ENCODE data around the gene GPR18.
"Not testable (repeated sequence)": the region's sequence is repeated elsewhere in the genome, so short reads cannot be mapped to it uniquely, and the experiment has no call there.

Gene GPR18

DNA sequence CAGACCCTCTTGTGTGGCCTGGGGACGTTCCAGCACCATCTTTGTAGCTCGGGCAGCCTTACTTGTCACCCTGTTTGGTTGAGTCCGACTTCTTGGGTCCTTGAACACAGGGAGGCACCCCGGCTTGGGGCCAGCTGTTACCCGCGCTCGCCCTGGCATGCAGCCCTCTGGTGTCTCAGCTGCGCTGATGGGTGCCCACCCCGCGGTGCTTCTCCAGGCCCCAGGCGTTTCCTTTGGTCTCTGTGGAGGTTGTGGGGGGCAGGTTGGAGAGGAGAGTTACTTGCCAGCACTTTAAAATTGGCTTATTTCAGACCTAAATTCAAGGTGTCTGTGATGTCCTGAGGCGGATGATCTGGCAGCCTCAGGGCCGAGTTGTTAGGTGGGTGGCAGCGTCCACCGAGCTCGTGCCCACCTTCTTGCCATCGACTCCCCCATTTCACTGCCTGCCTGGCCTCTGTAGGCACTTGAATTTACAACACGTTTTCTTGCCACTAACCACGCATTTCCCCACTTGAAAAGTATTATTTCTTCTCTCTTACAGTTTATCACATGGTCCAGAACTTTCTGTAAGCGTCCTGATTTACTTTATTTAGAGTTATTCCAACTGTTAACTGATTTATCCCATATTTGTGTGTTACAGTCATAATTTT is 40.6 kb downstream of the GPR18 start:
- no peaks in the 10 kb centered on the region for H3K9me3 Mint-ChIP-seq
- intact Hi-C loops (cut with micrococcal nuclease) = no loop called here
- H3K36me3 Mint-ChIP-seq (ENCODE audit: low read depth) = peaks cover 34% of the 10 kb centered on the region
- peak overlapping the region; percentile 14 for H3K27ac Mint-ChIP-seq
- H3K4me1 Mint-ChIP-seq (ENCODE audit: low read depth) = peaks cover 53% of the 10 kb centered on the region
- no peaks in the 10 kb centered on the region for H3K27me3 Mint-ChIP-seq
- no peak overlapping the region for H3K4me3 Mint-ChIP-seq

GRCh38 chr13:99215184-99215830 is 42.9 kb downstream of the GPR18 start:
- H3K27ac Mint-ChIP-seq = no peak overlapping the region
- peaks cover 46% of the 10 kb centered on the region for H3K4me1 Mint-ChIP-seq (ENCODE audit: low read depth)
- H3K27me3 Mint-ChIP-seq = no peaks in the 10 kb centered on the region
- peaks cover 38% of the 10 kb centered on the region for H3K36me3 Mint-ChIP-seq (ENCODE audit: low read depth)
- intact Hi-C loops (cut with micrococcal nuclease) = no loop called here
- H3K9me3 Mint-ChIP-seq = no peaks in the 10 kb centered on the region
- no peak overlapping the region for H3K4me3 Mint-ChIP-seq

GRCh38 chr13:99214731-99215130 is 43.4 kb downstream of the GPR18 start:
- H3K4me1 Mint-ChIP-seq (ENCODE audit: low read depth) = peaks cover 46% of the 10 kb centered on the region
- H3K36me3 Mint-ChIP-seq (ENCODE audit: low read depth) = peaks cover 41% of the 10 kb centered on the region
- no peaks in the 10 kb centered on the region for H3K27me3 Mint-ChIP-seq
- H3K4me3 Mint-ChIP-seq = no peak overlapping the region
- no peaks in the 10 kb centered on the region for H3K9me3 Mint-ChIP-seq
- intact Hi-C loops (cut with micrococcal nuclease) = no loop called here
- no peak overlapping the region for H3K27ac Mint-ChIP-seq

- intact Hi-C loops (cut with micrococcal nuclease) = no loop called here
- H3K9me3 Mint-ChIP-seq = no peaks in the 10 kb centered on the region
- peaks cover 45% of the 10 kb centered on the region for H3K36me3 Mint-ChIP-seq (ENCODE audit: low read depth)
- H3K27me3 Mint-ChIP-seq = no peaks in the 10 kb centered on the region
- no peak overlapping the region for H3K4me3 Mint-ChIP-seq
- no peak overlapping the region for H3K27ac Mint-ChIP-seq
- H3K4me1 Mint-ChIP-seq (ENCODE audit: low read depth) = peaks cover 45% of the 10 kb centered on the region
Measured at GRCh38 chr13:99214232-99214631, 43.9 kb downstream of the GPR18 start.

GRCh38 chr13:99211421-99212035 is 46.7 kb downstream of the GPR18 start:
- Mint-ChIP-seq H3K27ac (peak overlapping the region; percentile 9), H3K9me3 (no peaks in the 10 kb centered on the region), H3K4me3 (no peak overlapping the region)

DNA sequence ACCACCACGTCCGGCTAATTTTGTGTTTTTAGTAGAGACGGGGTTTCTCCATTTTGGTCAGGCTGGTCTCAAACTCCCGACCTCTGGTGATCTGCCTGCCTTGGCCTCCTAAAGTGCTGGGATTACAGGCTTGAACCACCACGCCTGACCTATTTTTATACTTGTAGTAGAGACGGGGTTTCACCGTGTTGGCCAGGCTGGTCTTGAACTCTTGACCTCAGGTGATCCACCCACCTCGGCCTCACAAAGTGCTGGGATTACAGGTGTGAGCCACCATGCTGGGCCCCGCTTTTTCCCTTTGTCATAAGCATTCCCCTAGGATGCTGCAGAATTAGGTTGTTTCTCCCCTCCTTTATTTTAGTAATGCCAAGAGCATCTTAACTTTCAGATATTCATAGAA is 47.6 kb downstream of the GPR18 start:
- peaks cover 68% of the 10 kb centered on the region for H3K36me3 Mint-ChIP-seq (ENCODE audit: low read depth)
- H3K27ac Mint-ChIP-seq; H3K4me3 Mint-ChIP-seq; intact Hi-C loops (cut with micrococcal nuclease); H3K27me3 Mint-ChIP-seq; H3K9me3 Mint-ChIP-seq: not testable (repeated sequence)
- peaks cover 51% of the 10 kb centered on the region for H3K4me1 Mint-ChIP-seq (ENCODE audit: low read depth)

More at GRCh38 chr13:99211421-99212035, 46.7 kb downstream of the GPR18 start:
- H3K27me3 Mint-ChIP-seq = no peaks in the 10 kb centered on the region
- peaks cover 60% of the 10 kb centered on the region for H3K36me3 Mint-ChIP-seq (ENCODE audit: low read depth)
- intact Hi-C loops (cut with micrococcal nuclease) = no loop called here
- peaks cover 42% of the 10 kb centered on the region for H3K4me1 Mint-ChIP-seq (ENCODE audit: low read depth)

DNA sequence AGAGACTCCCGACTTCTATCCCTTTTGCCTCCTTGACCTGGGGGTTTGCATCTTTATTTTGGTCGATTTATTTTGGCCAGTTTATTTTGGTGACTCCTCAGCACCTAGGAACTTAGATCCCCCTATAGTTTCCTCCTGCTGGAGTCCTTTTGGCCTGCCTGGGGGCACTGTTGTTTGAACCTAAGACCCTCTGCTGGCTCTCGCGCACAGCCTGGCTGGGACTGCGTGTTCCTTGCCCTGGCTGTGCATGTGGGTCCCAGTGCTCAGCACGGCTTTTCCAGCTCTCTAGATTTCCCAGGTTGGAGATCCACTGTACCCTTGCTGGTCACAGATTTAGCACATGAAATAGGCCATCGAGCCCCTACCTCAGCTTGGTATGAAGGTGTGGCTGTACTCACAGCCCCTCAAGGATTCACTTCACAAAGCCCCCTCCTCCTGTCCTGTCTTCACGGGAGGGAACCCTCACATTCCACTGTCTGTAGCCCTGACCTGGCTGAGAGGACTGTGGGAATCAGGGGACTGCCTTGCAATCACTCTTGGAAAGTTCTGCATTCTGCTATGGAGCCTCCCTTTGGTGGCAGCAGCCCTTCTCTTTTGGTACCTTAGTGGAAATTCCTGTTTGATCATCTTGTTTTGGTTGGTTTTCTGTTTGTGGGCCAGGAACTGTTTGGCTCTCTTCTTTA is 49.2 kb downstream of the GPR18 start:
- Mint-ChIP-seq H3K4me1 (ENCODE audit: low read depth) (peaks cover 57% of the 10 kb centered on the region), H3K27me3 (no peaks in the 10 kb centered on the region), H3K36me3 (ENCODE audit: low read depth) (peaks cover 74% of the 10 kb centered on the region), H3K9me3 (no peaks in the 10 kb centered on the region), H3K4me3 (no peak overlapping the region), H3K27ac (no peak overlapping the region)
- intact Hi-C loops (cut with micrococcal nuclease) = no loop called here

DNA sequence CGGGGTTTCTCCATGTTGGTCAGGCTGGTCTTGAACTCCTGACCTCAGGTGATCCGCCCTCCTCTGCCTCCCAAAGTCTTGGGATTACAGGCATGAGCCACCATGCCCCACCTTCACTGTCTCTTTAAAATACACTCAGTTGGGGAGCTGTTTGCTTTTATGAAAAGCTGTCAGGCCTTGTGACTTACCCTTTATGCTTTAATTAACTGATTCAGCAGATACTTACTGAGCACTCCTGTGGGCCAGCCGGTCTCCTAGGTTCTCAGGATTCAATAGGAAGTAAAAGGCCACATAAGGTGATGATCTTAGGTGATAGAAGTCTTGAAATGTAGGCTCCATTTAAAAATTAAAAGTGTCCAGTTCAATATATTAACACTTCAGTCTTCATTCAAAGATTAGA is 50.0 kb downstream of the GPR18 start:
- Mint-ChIP-seq H3K36me3 (ENCODE audit: low read depth) (peaks cover 74% of the 10 kb centered on the region), H3K27me3 (no peaks in the 10 kb centered on the region), H3K4me1 (ENCODE audit: low read depth) (peaks cover 63% of the 10 kb centered on the region), H3K9me3 (no peaks in the 10 kb centered on the region), H3K27ac (no peak overlapping the region), H3K4me3 (no peak overlapping the region)
- intact Hi-C loops (cut with micrococcal nuclease) = no loop called here

DNA sequence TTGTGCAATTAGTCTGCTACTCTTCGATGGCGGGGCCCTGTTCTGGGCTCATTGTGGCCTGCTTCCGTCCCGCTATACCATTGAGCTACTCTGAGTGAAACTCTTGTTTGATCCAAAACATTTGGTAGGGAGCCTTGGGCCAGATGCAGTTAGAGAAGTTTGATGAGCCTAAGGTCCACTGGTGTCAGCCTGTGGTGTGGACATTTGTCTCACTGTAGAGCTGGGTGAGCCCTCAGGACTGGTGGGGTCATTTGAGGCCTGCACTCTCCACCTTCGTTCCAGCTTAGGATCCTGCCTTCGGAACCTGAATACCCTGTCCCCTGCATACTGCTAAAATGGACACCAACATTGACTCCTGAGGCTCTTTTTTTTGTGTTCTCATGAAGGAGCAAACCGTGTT is 50.7 kb downstream of the GPR18 start:
- Mint-ChIP-seq H3K4me1 (ENCODE audit: low read depth) (peaks cover 66% of the 10 kb centered on the region), H3K36me3 (ENCODE audit: low read depth) (peaks cover 73% of the 10 kb centered on the region), H3K9me3 (no peaks in the 10 kb centered on the region), H3K4me3 (no peak overlapping the region), H3K27me3 (no peaks in the 10 kb centered on the region), H3K27ac (no peak overlapping the region)
- intact Hi-C loops (cut with micrococcal nuclease) = no loop called here

DNA sequence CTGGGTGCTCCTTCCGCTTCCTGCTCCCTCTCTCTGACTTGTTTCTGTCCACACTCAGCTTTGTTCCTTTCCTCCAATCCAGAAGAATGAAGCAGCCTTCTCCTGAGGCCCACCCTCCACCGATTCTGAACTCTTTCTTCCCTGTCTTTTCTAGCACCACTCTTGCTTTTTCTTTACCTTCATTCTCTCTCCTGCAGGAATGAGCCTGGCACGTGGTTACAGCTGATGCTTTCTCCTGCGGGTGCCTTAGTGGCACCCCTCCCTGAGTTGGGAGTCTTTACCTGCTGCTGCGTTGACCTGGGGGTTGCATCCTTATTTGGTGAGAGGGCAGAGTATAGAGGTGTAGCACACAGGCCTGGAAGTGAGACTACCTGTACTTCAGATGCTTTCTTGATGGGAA is 51.3 kb downstream of the GPR18 start:
- Mint-ChIP-seq H3K9me3 (no peaks in the 10 kb centered on the region), H3K27me3 (no peaks in the 10 kb centered on the region), H3K4me1 (ENCODE audit: low read depth) (peaks cover 63% of the 10 kb centered on the region), H3K36me3 (ENCODE audit: low read depth) (peaks cover 71% of the 10 kb centered on the region), H3K27ac (no peak overlapping the region), H3K4me3 (no peak overlapping the region)
- intact Hi-C loops (cut with micrococcal nuclease) = no loop called here

- intact Hi-C loops (cut with micrococcal nuclease) = no loop called here
- Mint-ChIP-seq H3K4me1 (ENCODE audit: low read depth) (peaks cover 63% of the 10 kb centered on the region), H3K36me3 (ENCODE audit: low read depth) (peaks cover 69% of the 10 kb centered on the region), H3K9me3 (no peaks in the 10 kb centered on the region), H3K4me3 (no peak overlapping the region), H3K27me3 (no peaks in the 10 kb centered on the region), H3K27ac (no peak overlapping the region)
Measured at GRCh38 chr13:99206226-99206625, 52.0 kb downstream of the GPR18 start.

- Mint-ChIP-seq H3K27ac (no peak overlapping the region), H3K4me1 (ENCODE audit: low read depth) (peaks cover 65% of the 10 kb centered on the region), H3K36me3 (ENCODE audit: low read depth) (peaks cover 71% of the 10 kb centered on the region), H3K9me3 (no peaks in the 10 kb centered on the region), H3K27me3 (no peaks in the 10 kb centered on the region), H3K4me3 (no peak overlapping the region)
- intact Hi-C loops (cut with micrococcal nuclease) = no loop called here
Measured at GRCh38 chr13:99205621-99206220, 52.5 kb downstream of the GPR18 start.

Data from dendritic cell treated with granulocyte-macrophage colony-stimulating factor and Interleukin-4, amounts not matched to agents 40 ng/mL and 50 ng/mL, for 4 days (primary cell).